Astrocyte (in vitro differentiated cells and primary cell): ENCODE measurements around the gene DEFB131B.

Source experiments
- CTCF ChIP-seq: IDR thresholded peaks from 2 replicates; pipeline ENCODE4 v1.5.1; 2011; ENCODE audit warnings: low read depth, mild to moderate bottlenecking, inconsistent platforms, low read length, moderate library complexity; ENCODE audit not compliant: insufficient read depth
- EZH2 ChIP-seq: IDR thresholded peaks from 2 replicates; pipeline ENCODE4 v1.6.1; 2012; ENCODE audit warnings: mild to moderate bottlenecking, low read length, inconsistent platforms; ENCODE audit not compliant: insufficient read depth

- TF ChIP-seq CTCF (no peak), EZH2 (no peak)
Observed at GRCh38 chr11:71931245-71931602, 53.0 kb downstream of the DEFB131B start.
